Measurements from ENCODE around the gene SPEG.

Gene SPEG

DNA sequence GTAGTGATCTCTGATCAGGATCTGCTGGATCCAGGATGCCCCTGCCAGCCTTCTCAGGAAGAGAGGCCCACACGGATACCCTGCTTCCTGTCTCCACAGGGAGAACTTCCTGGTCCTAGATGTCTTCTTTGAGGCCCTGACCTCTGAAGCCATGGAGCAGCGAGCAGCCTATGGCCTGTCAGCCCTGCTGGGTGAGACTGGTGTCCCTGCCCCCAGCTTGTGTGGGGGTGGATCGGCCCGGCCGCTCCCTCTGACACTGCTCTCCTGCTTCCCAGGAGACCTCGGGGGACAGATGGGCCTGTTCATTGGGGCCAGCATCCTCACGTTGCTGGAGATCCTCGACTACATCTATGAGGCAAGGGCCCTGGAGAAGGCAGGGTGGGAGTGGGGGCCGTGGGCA, 102.3 kb downstream of the SPEG start:
- no peak for DNase-seq

DNA sequence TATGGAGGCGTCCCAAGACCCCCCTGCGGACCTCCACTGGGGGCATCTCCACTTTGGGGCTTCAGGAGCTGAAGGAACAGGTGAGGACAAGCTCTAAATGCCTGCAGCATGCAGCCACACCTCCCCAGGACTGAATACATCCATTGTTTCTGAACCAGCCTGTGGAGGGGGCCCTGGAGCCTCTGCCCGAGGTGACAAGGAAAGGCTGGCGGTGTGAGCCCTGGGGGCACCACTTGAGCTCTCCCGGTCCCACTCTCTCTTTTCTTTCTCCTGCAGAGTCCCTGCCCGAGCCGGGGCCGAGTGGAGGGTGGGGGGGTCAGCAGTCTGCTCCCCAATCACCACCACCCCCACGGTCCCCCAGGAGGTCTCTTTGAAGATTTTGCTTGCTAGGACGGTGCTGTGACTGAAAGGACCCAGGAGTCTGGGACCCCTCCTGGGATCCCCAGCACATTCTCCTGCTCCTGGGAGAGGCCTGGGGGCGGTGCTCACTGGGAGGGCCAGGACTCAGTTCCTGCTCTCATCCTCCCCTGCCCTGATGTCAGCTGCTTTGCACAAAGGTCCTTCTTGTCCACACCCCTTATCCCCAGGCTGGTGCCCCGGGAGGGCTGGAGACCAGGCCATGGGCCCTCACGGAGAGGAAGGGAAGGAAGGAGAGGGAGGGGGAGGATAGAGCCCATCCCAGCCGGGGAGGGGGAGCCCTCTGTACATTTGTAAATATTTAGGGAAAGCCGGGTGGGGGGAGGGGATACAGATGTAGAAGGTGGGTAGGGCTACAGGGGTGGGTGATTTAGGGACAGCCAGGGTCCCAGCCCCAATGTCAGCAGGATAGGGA, 103.2 kb downstream of the SPEG start:
- DNase-seq: no peak

DNA sequence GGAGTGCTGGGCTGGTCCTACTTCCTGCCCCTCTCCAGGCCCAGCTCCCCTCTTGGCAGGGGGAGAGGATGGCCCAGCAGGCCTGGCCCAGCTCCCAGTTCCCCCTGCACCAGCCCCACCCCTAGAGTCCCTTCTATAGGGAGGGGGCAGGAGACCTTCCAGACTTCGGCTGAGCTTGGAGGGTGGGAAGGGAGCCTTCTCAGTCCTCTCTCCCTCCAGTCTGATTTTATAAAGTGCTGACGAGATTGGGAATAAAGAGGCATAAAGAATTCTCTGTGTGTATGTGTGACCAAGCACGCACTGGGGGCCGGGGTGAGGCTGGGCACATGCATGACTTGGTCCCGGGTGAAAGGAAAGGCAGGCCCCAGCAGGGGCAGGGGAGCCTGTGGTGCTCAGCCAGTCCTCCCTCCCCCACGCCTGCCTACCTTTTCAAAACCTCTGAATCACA, 103.9 kb downstream of the SPEG start:
- DNase-seq: peak; percentile 26

DNA sequence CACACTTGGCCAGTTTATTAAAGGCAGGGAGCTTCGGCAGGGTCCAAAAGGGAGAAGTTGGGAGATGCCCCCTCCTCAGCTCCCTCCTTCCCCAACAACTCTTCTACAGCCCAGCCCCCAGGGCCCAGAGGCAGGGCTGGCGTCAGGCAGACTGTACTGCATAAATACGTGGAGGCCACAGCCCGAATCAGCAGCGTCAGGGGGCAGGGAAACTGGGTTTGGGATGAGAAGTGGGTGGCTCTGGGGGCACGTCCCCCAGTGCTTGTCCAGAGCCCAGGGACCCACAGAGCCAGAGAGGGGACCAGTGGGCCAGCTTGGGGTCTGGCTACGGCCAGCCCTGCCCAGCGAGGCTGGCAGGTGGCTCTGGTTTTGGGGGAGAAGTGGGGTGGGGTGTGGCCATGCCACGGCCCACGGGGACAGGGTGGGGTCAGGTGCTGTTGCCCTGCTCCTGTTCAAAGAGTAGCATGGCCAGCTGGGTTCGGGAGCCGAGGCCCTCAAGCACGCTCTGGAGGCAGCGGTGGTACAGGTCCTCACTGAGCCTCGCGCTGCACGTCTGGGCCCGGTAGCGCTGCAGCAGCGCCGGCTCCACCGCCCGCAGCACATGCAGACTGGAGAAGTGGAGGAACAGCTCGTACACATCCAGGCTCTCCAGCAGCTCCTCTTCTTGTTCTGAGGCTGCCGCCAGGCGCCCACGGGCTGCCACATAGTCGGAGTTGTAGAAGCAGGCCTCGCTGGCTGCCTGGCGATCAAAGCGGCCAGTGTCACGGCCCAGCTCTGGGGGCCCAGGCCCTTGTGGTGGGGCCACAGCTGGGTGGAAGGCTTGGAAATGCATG, 104.5 kb downstream of the SPEG start:
- no peak for DNase-seq

DNA sequence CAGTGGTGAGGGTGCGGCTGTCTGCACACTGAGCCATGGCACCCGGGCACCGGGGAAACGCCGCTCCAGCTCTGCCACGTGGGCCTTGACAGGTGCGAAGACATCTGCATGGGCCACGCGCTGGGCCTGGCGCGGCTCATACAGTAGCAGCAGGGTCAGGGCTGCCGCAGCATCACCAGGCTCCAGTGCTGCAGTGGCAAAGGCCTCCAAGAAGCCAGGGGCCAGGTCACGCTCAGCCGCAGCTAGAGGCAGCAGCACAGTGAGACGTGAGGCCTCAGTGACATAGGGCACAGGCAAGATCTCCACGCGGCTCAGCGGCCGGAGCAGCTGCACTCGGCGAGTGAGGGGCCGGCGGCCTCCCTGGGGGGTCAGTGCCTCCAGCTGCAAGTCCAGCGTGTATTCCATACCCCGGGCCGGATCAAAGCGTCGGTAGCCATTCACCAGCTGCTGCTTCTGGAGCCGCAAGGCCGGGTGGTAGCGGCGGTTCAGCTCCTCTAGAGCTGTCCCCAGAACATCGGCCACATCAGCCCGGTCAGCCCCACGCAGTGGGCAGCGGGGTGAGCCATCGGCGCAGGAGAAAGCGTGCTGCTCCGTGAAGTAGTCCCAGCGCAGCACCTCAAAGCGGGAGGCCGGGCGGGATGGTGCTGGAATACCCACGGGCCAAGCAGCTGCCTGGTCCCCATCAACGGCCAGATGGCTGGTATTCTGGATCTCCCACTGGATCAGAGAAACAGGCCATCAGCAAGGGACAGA, 105.5 kb downstream of the SPEG start:
- no peak for DNase-seq

DNA sequence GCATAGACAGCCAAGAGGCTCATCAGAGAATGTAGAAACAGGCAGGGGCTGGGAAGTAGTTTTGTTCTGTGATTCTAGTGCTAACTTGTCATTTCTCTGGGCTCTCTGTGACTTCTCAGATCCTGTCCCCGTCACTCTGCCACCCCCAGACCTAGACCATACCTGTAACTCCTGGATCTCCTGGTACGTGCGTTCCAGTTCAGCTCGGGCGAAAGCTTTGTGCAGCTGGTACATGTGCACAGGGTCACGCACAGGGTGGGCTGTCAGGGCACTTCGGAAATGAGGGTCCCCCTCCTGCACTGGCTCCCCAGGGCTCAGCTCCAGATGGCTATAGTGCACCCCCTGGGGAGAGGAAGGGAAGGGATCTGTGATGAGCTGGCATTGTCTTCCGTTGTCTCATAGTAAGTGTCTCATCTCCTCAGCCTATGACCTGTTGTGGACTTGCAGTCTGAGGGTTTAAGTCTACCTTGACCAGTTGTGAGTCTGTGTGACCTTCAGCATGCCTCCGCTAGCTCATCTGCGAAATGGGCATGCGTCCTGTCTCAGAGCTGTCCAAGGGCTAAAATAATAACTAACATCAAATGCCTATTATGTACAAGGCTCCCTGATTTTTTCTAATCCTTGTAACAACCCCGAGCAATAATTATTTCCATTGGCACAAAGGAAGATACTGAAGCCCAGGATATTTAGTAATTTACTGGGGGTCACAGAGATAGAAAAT, 106.3 kb downstream of the SPEG start:
- DNase-seq: no peak

DNA sequence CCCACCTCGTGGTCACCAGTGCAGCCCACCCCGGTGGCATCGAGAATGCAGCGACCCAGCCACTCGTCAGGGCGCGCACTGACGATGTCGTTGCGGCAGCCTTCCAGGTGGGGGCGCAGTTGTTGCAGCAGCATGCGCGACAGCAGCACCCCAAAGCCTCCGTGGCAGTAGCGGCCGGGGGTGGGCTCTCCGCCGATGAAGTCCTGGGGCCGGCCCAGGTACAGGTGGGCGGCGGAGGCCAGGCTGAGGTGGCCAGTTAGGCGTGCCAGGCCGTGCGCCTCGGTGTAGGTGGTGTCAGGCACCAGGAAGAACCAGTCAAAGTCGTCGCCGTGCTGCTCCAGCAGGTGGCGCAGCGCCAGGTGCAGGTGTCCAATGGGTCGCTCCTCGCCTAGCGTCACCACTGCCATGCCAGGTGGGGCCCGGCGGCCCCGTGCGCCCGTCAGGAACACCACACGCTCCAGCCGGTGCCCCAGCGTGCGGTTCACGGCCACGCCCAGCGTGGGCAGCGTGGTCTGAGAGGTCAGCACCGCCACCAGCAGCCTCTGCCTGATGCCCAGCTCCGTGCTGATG, 107.1 kb downstream of the SPEG start:
- DNase-seq: peak; percentile 56

DNA sequence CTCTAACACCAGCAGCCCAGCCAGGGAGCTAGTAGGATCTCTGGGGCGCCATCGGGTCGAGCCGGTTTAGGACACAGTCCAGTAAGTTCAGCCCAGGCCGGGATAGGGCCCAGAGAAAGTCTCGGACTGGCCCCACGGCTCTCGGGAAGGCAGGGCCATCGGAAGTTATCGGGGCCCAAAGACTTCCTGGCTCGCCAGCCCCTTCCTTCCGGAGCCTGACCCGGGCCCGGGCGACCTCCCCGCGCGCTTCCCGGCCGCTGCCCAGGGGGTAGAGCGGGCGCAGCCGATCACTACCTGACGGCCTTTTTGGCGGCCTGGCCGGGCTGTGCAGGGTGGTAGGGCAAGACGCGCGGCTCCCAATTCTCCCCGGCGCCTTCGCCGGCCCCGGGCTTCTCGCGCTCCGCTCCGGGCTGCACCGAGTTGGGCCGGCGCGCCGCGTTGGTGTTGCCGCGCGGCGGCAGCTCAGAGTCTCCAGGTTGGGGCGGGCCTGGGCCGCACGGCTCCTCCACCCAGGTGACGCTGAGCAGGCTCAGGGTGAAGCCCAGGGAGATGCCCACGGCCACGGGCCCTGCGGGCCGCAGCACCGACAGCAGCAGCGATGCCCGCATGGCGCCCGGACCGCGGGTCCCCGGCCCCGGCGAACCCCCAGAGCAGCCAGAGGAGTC, 108.4 kb downstream of the SPEG start:
- DNase-seq: no peak

DNA sequence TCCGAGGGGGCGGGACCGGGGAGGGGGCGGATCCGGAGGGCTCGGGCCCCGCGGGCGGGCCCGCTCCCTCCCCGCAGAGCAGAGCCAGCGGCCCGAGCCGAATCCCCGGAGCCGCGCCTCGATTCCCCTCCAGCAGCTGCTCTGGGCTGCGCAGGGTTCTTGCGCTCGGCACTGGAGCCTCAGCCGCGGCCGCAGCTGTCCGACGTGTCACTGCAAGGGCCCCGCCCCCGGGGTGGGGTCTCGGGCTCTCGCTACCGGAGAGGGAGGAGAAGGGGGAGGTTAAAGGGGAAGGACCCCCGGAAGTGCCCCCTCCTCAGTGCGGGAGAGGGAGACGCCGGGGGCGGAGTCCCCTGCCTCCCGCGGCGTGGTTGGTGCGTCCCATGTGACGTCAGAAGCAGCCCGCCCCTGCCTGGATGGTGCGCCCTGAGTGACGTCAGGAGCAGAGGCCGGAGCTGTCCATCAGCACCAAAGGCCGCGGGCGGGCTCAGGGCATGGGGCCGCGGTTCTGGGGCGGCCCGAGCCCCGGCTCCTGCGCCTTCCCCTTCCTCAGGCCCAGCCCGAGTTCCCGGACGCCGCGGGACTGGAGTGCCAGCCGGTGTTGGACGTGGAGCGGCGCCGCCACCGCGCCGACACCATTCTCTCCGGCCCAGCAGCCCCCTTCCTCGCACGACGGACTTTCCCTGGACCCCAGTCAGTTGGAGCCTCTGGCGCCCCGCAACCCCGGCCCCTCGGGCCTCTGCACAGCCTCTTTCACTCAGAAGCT, 109.1 kb downstream of the SPEG start, which contains the start of the genes CHPF and TMEM198:
TSS of gene CHPF (minus strand) at position 214 of the 763 bp plus-strand sequence. CDS start 271 bp downstream, outside the sequence.
TSS of gene TMEM198 (plus strand) at position 433 of the 763 bp plus-strand sequence. CDS start 700 bp downstream, outside the sequence.
- DNase-seq: peak; percentile 99

DNA sequence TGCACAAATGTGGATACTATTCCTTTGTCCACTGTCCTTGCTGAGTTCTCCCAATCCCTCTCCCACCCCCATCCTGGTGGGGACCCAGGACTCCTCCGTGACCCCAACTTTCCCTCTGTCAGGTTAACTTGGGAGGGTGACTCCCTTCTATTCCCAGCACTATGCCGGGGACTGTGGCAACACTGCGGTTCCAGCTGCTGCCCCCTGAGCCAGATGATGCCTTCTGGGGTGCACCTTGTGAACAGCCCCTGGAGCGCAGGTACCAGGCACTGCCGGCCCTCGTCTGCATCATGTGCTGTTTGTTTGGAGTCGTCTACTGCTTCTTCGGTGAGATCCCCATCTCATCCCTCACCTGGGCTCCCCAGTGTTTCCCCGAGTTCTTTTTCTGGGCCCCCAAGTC, 109.9 kb downstream of the SPEG start:
- no peak for DNase-seq

DNA sequence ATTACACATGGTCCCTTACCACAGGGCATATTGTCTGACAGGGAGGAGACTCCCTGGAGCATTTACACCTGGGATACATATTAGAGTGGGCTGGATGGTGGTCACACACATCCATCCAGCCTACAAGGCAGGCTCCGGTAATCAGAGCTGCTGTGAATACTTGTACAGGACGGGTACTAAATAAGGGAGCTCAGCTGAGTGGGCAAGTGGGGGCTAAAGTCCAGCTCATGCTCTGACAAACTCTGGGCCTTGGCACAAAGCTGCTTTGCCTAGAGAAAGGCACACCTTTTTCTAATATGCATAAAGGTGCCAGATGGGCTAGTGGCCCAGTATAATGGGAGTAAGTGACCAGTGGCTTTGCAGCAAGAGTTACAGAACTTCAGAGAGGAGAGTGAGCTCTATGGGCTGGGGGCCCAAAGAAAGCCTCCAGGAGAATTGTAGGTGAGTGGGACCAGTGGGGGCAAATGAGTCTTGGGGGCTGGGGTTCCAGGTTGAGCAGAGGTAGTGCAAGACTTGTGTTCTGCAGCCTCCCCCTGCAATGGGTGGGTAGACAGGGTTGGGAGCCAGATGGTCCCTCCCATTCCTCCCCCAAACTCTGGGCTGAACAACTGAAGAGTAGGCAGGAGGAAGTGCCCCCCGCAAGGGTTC, 110.8 kb downstream of the SPEG start:
- no peak for DNase-seq

DNA sequence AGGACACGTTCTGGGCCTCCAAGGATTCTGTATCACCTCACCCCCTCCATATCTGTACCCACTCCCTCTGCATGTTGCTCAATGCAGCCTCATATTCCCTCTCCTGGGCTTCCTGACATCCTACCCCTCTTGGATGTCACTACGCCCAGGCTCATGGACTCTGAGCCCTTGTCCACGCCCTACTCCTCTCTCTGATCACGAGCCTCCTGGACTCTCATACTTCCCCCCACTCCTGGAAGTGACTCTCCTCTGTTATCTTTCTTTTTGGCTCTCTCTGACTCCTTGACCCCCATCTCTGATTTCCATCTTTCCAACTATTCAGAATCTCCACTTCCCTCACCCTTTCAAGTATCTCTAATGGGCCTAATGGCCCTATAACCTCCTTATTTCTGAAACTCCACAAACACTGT, 111.3 kb downstream of the SPEG start:
- no peak for DNase-seq

DNA sequence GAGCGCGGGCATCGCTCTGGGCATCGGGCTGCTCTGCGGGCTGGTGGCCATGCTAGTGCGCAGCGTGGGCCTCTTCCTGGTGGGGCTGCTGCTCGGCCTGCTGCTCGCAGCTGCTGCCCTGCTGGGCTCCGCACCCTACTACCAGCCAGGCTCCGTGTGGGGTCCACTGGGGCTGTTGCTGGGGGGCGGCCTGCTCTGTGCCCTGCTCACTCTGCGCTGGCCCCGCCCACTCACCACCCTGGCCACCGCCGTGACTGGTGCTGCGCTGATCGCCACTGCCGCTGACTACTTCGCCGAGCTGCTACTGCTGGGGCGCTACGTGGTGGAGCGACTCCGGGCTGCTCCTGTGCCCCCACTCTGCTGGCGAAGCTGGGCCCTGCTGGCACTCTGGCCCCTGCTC, 113.0 kb downstream of the SPEG start:
- DNase-seq: no peak

Measured in fibroblast of upper back skin (primary cell).